PFSK-1 (cell line): ENCODE data around the gene VARS1.

Experiments used
- FOXP2 ChIP-seq: optimal IDR thresholded peaks from 2 replicates; pipeline ENCODE3; 2011; ENCODE audit warnings: borderline replicate concordance, control low read depth, inconsistent platforms; ENCODE audit not compliant: insufficient read depth; ENCODE audit errors: extremely low read length, extremely low read depth
- POLR2AphosphoS5 ChIP-seq: IDR thresholded peaks from 2 replicates; pipeline ENCODE4 v1.6.1; 2012; ENCODE audit warnings: low read depth, mild to moderate bottlenecking, control low read depth, low read length, moderate library complexity
- SIN3A ChIP-seq: IDR thresholded peaks from 2 replicates; pipeline ENCODE4 v1.6.1; 2012; ENCODE audit warnings: mild to moderate bottlenecking, low read length, moderate library complexity, borderline replicate concordance; ENCODE audit not compliant: insufficient read depth
- TAF1 ChIP-seq: IDR thresholded peaks from 2 replicates; pipeline ENCODE4 v1.6.1; 2012; ENCODE audit warnings: low read length, control low read depth, borderline replicate concordance; ENCODE audit not compliant: insufficient read depth
- TF ChIP-seq, protein P1 (sequence below), 2 experiments: IDR thresholded peaks; 2 replicates each; pipeline versions ENCODE4 v1.6.1 to v1.8.0; 2011 to 2012; ENCODE audit warnings: low read depth in 2 of 2, low read length in 2 of 2, control low read depth in 1 of 2, inconsistent platforms in 1 of 2, mild to moderate bottlenecking in 1 of 2, moderate library complexity in 1 of 2; ENCODE audit not compliant: insufficient read depth in 1 of 2

VARS1 gene

DNA sequence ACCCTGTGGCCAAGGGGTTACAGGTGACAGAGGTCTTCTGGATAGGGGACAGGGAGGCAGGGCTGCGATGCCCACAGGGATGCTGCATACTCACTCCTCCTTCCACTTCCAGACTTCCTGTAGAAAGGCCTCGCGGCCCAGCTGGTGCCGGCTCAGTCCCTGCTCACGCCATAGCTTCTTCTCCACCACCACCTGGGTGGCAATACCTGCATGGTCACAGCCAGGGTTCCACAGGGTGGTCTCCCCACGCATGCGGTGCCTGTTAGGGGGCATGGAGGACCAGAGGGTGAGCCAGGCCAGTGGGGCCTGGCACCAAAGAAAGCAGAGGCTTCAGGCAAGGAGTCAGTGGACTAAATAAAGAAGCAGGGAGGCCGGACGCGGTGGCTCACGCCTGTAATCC lies 10.1 kb downstream of the VARS1 start:
- TF ChIP-seq POLR2AphosphoS5 (no peak), TAF1 (no peak), FOXP2 (no peak), SIN3A (no peak)
- TF ChIP-seq, protein P1, sequence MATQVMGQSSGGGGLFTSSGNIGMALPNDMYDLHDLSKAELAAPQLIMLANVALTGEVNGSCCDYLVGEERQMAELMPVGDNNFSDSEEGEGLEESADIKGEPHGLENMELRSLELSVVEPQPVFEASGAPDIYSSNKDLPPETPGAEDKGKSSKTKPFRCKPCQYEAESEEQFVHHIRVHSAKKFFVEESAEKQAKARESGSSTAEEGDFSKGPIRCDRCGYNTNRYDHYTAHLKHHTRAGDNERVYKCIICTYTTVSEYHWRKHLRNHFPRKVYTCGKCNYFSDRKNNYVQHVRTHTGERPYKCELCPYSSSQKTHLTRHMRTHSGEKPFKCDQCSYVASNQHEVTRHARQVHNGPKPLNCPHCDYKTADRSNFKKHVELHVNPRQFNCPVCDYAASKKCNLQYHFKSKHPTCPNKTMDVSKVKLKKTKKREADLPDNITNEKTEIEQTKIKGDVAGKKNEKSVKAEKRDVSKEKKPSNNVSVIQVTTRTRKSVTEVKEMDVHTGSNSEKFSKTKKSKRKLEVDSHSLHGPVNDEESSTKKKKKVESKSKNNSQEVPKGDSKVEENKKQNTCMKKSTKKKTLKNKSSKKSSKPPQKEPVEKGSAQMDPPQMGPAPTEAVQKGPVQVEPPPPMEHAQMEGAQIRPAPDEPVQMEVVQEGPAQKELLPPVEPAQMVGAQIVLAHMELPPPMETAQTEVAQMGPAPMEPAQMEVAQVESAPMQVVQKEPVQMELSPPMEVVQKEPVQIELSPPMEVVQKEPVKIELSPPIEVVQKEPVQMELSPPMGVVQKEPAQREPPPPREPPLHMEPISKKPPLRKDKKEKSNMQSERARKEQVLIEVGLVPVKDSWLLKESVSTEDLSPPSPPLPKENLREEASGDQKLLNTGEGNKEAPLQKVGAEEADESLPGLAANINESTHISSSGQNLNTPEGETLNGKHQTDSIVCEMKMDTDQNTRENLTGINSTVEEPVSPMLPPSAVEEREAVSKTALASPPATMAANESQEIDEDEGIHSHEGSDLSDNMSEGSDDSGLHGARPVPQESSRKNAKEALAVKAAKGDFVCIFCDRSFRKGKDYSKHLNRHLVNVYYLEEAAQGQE (IDR thresholded peaks at IDR 0.05; ENCODE audit: insufficient read depth in 1 of 2, low read depth in 2 of 2, low read length in 2 of 2), result no peak

DNA sequence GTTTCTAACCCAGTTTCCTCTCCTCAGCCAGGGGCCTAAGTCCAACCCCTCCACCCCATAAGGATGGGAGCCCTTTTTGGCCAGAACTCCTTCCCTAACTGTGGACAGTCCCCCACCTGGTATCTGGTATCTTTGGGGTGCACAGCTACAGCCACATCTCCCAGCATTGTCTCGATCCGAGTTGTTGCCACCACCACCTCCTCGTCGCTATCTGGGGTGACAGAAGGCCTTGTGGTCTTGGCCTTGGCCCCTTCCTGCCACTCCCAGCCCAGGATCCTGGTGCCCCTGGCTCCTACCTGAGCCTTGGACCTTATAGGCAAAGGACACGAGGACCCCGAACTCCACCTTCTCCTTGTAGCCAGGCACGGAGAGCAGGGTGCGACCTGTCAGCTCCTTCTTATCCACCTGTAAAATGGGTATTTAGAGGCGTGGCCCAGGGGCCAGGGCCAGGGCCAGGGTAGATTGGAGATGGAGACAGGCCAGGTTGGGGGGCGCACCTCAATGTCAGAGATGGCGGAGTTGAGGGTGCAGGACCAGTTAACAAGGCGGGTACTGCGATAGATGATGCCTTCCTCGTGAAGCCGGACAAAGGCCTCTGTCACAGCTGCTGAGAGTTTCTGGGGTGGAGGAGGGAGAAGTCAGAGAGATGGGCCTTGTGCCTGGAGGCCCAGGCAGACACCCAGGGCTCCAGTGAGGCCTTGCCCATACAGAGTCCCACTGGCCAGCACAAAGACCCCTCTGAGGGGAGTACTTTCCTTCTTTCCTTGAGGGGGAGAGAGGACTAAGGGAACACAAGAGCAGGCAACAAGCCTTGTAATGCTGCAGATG lies 11.2 kb downstream of the VARS1 start:
- no peak for TF ChIP-seq POLR2AphosphoS5
- no peak for TF ChIP-seq SIN3A
- TF ChIP-seq, protein P1 (IDR thresholded peaks at IDR 0.05; ENCODE audit: insufficient read depth in 1 of 2, low read depth in 2 of 2, low read length in 2 of 2), result no peak
- TF ChIP-seq FOXP2, result no peak
- TF ChIP-seq TAF1, result no peak

DNA sequence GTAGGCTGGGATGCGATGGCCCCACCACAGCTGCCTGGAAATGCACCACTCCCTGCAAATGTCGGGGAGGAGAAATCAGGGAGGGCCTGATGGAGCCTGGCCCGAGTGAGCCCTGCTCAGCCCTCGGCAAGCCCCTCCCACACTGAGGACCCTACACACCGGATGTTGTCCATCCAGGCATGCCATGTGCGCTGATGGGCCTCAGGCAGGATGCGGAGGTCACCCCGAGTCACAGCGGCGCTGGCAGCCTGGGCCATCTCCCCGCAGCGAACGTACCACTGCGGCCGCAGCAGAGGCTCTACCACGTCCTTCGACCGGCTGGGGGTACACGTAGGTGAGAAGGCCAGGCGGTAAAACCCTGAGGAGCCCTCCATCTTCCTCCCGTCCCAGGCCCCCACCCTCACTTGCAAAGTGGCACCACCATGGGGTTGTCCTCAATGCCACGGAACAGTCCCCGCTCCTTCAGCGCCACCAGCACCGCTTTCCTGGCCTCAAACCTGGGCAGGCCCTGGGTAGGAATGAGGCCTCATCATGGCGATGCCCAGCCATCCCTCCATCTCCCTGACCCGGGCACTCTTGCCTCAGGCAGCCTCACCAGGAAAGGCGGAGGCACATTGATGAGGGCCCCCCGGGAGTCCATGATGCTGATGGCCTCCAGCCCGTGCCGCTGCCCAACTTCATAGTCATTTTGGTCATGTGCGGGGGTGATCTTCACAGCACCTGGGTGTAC lies 13.3 kb downstream of the VARS1 start:
- TF ChIP-seq SIN3A (no peak), POLR2AphosphoS5 (no peak), FOXP2 (no peak), TAF1 (no peak)
- TF ChIP-seq, protein P1 (IDR thresholded peaks at IDR 0.05; ENCODE audit: insufficient read depth in 1 of 2, low read depth in 2 of 2, low read length in 2 of 2), result no peak

DNA sequence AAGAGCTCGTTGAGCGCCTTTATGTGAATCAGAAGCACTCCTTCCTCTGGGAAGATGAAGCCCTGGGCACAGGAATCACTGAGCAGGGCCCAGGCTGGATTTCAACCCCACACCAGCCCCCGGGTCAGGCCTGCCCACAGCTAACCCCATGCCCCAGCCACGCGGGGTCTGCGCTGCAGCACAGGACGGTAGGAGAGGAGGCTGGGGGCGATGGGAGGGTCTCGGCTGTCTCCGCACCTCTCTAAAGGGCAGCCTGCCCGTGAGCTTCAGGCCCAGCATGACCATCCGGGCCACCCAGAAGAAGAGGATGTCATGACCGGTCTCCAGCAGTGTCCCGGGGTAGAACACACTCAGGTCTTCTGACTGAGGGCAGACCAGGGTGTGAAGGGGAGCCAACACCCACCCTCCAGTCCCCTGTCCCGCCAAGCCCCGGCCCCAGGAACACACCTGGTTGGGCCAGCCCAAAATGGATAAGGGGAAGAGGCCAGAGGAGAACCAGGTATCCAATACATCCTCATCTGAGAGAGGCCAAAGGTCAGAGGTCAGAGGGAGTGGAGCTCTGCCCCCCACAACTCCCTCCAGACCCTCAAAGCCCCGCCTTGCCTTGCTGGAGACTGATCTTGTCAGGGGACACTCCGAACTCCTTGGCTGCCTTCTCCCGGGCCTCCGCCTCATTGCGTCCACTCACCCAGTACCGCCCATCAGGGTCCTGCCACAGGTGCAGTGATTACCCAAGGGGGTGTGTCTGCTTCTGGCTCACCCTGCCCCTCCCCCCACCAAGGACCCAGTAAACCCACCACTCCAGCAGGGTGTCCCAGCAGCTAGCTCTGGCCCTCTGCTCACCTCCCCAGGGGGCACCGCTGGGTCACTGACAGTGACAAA lies 14.1 kb downstream of the VARS1 start:
- TF ChIP-seq, protein P1 (IDR thresholded peaks at IDR 0.05; ENCODE audit: insufficient read depth in 1 of 2, low read depth in 2 of 2, low read length in 2 of 2), result no peak
- TF ChIP-seq POLR2AphosphoS5 (no peak; the same call in 1 of the 2 replicates), TAF1 (no peak), SIN3A (no peak)
